Neural crest cell (in vitro differentiated cells): Measurements from ENCODE around the gene LMNA. TPM values are rescaled to one million over a fixed set of nuclear protein-coding genes. Genes with fewer than 3 reads are reported as not detected.
A peak's percentile ranks its signal among the peaks of the same experiment; 100 is the strongest.

Source experiments
- DNase-seq: peaks from one replicate; pipeline ENCODE4 v3.0.0; 2021; ENCODE audit warnings: low read depth, mixed read lengths, low spot score
- H3K27ac Mint-ChIP-seq: one replicate; pipeline ENCODE4 v1.8.0; 2021; ENCODE audit warnings: mild to moderate bottlenecking, mixed read lengths; ENCODE audit not compliant: unreplicated experiment
- H3K27me3 Mint-ChIP-seq: 2 replicates; pipeline ENCODE4 v1.8.0; 2021; ENCODE audit warnings: low read depth, mild to moderate bottlenecking, mixed read lengths
- H3K36me3 Mint-ChIP-seq: 2 replicates; pipeline ENCODE4 v1.8.0; 2021; ENCODE audit warnings: low read depth, mild to moderate bottlenecking, mixed read lengths
- H3K4me1 Mint-ChIP-seq: 2 replicates; pipeline ENCODE4 v1.8.0; 2021; ENCODE audit warnings: mixed read lengths
- H3K4me3 Mint-ChIP-seq: one replicate; pipeline ENCODE4 v1.8.0; 2021; ENCODE audit warnings: mild to moderate bottlenecking, mixed read lengths
- H3K9me3 Mint-ChIP-seq: 2 replicates; pipeline ENCODE4 v1.8.0; 2021; ENCODE audit warnings: mixed read lengths
- total RNA-seq: library from RNA; stranded (reverse); gene quantifications from 2 replicates; pipeline ENCODE4 v1.2.1, GENCODE V29; 2021
- TF ChIP-seq, protein P1 (sequence below): fragments of 200-600 bp; sonication (generic); conservative IDR thresholded peaks from 2 replicates; pipeline ENCODE4 v1.5.0; 2021; ENCODE audit warnings: antibody characterized with exemption, mild to moderate bottlenecking

LMNA gene
- total RNA-seq, 1 donor from 2014 or later = 51.0 TPM

DNA sequence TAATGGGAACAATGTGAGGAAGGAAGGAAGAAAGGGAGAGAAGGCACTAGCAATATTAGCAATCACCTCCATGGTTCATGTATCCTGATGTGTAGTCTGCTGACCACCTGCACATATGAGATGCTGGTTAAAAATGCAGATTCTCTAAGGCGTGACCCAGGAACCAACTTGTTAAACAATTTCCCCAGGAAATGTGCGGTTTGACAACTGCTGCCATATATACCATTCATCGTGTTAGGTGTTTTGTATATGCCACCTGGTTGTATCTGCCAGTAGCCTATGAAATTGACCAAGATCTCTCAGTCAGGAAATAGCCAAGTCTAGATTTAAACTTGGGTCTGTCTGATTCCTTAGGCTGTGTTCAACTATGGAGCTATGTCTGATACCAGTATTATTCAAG, 43.0 kb downstream of the LMNA start:
- H3K36me3 Mint-ChIP-seq = no peaks in the 10 kb centered on the region
- H3K4me3 Mint-ChIP-seq = no peak overlapping the region
- no peaks in the 10 kb centered on the region for H3K9me3 Mint-ChIP-seq
- no peak for DNase-seq
- H3K27me3 Mint-ChIP-seq = peaks cover 7% of the 10 kb centered on the region
- H3K4me1 Mint-ChIP-seq = peaks cover 13% of the 10 kb centered on the region
- TF ChIP-seq, protein P1, sequence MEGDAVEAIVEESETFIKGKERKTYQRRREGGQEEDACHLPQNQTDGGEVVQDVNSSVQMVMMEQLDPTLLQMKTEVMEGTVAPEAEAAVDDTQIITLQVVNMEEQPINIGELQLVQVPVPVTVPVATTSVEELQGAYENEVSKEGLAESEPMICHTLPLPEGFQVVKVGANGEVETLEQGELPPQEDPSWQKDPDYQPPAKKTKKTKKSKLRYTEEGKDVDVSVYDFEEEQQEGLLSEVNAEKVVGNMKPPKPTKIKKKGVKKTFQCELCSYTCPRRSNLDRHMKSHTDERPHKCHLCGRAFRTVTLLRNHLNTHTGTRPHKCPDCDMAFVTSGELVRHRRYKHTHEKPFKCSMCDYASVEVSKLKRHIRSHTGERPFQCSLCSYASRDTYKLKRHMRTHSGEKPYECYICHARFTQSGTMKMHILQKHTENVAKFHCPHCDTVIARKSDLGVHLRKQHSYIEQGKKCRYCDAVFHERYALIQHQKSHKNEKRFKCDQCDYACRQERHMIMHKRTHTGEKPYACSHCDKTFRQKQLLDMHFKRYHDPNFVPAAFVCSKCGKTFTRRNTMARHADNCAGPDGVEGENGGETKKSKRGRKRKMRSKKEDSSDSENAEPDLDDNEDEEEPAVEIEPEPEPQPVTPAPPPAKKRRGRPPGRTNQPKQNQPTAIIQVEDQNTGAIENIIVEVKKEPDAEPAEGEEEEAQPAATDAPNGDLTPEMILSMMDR = no peak
- H3K27ac Mint-ChIP-seq = no peak overlapping the region

DNA sequence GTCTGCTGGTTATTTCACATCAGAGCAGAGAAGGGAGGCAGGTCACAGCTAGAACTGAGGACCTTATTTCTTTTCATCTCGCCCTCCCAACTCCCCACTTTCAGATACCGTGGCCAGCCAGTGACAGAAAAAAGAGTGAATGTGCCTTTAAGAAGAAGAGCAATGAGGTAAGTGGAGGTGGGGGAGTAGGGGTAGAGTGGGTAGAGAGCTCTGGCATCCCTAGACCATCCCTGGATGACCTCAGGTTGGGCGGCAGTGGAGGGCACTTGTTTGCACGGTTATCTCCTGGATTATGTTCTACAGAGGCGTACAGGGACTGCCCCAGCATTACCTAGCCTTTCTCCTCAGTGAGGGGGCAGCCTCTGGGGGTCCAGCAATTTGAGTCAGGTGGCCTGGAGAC, 43.5 kb downstream of the LMNA start:
- TF ChIP-seq, protein P1 = no peak
- peaks cover 7% of the 10 kb centered on the region for H3K27me3 Mint-ChIP-seq
- no peaks in the 10 kb centered on the region for H3K9me3 Mint-ChIP-seq
- no peak overlapping the region for H3K27ac Mint-ChIP-seq
- H3K36me3 Mint-ChIP-seq = no peaks in the 10 kb centered on the region
- H3K4me1 Mint-ChIP-seq = peaks cover 13% of the 10 kb centered on the region
- H3K4me3 Mint-ChIP-seq = no peak overlapping the region
- DNase-seq = no peak

GRCh38 chr1:156160000-156160742, 45.7 kb downstream of the LMNA start:
- Mint-ChIP-seq H3K4me1 (peaks cover 13% of the 10 kb centered on the region), H3K27me3 (peaks cover 7% of the 10 kb centered on the region), H3K4me3 (peak overlapping the region; percentile 79), H3K27ac (no peak overlapping the region), H3K9me3 (no peaks in the 10 kb centered on the region), H3K36me3 (no peaks in the 10 kb centered on the region)
- TF ChIP-seq, protein P1 = no peak
- no peak for DNase-seq

DNA sequence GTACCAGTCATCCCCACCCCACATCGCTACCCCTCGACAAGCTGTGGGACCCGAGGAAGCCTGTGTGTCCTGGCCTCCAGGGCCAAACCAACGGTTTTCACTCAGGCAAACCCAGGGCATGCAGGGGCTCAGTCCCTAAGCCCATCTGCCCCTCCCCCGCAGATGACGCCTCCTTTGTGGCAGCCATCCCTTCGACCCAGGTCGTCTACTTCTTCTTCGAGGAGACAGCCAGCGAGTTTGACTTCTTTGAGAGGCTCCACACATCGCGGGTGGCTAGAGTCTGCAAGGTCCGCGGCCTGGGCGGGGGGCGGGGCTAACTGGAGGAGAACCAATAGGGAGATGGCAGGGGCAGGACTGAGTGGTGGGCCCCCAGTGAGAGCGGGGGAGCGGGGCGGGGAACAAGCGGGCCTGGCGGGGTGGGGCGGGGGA, 46.2 kb downstream of the LMNA start:
- H3K9me3 Mint-ChIP-seq = no peaks in the 10 kb centered on the region
- H3K27me3 Mint-ChIP-seq = peaks cover 7% of the 10 kb centered on the region
- H3K4me1 Mint-ChIP-seq = peaks cover 13% of the 10 kb centered on the region
- H3K4me3 Mint-ChIP-seq = peak overlapping the region; percentile 79
- TF ChIP-seq, protein P1 = no peak
- H3K27ac Mint-ChIP-seq = no peak overlapping the region
- peak; percentile 66 for DNase-seq
- no peaks in the 10 kb centered on the region for H3K36me3 Mint-ChIP-seq

- no peak overlapping the region for H3K27ac Mint-ChIP-seq
- TF ChIP-seq, protein P1 = no peak
- H3K9me3 Mint-ChIP-seq = peaks cover 2% of the 10 kb centered on the region
- peaks cover 15% of the 10 kb centered on the region for H3K4me1 Mint-ChIP-seq
- no peak for DNase-seq
- H3K4me3 Mint-ChIP-seq = peak overlapping the region; percentile 31
- H3K36me3 Mint-ChIP-seq = peaks cover 1% of the 10 kb centered on the region
- H3K27me3 Mint-ChIP-seq = peaks cover 4% of the 10 kb centered on the region
These were observed 48.0 kb downstream of the LMNA start for GRCh38 chr1:156162430-156163037.
